ENCODE data around the gene SLC35F1.

SLC35F1 gene

GRCh38 chr6:118248171-118248570 lies 341.1 kb downstream of the SLC35F1 start:
- no peak overlapping the region for H2AFZ ChIP-seq (ENCODE audit: low read depth, low read length)
- no peak overlapping the region for H3K4me3 ChIP-seq (ENCODE audit: low read length)
- H3K4me2 ChIP-seq (ENCODE audit: low read length): no peak overlapping the region
- H3K9me3 ChIP-seq (ENCODE audit: insufficient read depth, low read length): no peaks in the 10 kb centered on the region
- H4K20me1 ChIP-seq (ENCODE audit: insufficient read depth, low read length): no peaks in the 10 kb centered on the region
- no peak overlapping the region for H3K9ac ChIP-seq (ENCODE audit: low read length)
- H3K27ac ChIP-seq (ENCODE audit: low read length): no peak overlapping the region
- H3K36me3 ChIP-seq (replicated peaks; ENCODE audit: low read depth, low read length): no peaks in the 10 kb centered on the region
- no peak for TF ChIP-seq CTCF (IDR thresholded peaks at IDR 0.05; ENCODE audit: low read depth, low read length)
- no peak for TF ChIP-seq EZH2phosphoT487 (IDR thresholded peaks at IDR 0.05; ENCODE audit: low read depth)
- H3K79me2 ChIP-seq (ENCODE audit: low read length): no peaks in the 10 kb centered on the region
- H3K27me3 ChIP-seq (ENCODE audit: low read depth, low read length): no peaks in the 10 kb centered on the region
- H3K4me1 ChIP-seq (ENCODE audit: low read length): peaks cover 6% of the 10 kb centered on the region; the same call in 1 of the 2 replicates

- Histone ChIP-seq H3K4me3 (ENCODE audit: low read length) (no peak overlapping the region), H3K27ac (ENCODE audit: low read length) (no peak overlapping the region), H3K9me3 (ENCODE audit: insufficient read depth, low read length) (no peaks in the 10 kb centered on the region), H3K9ac (ENCODE audit: low read length) (no peak overlapping the region), H3K4me2 (ENCODE audit: low read length) (no peak overlapping the region), H3K36me3 (replicated peaks; ENCODE audit: low read depth, low read length) (no peaks in the 10 kb centered on the region), H4K20me1 (ENCODE audit: insufficient read depth, low read length) (no peaks in the 10 kb centered on the region), H3K79me2 (ENCODE audit: low read length) (no peaks in the 10 kb centered on the region), H3K27me3 (ENCODE audit: low read depth, low read length) (no peaks in the 10 kb centered on the region), H2AFZ (ENCODE audit: low read depth, low read length) (no peak overlapping the region), H3K4me1 (ENCODE audit: low read length) (no peaks in the 10 kb centered on the region)
- no peak for TF ChIP-seq EZH2phosphoT487 (IDR thresholded peaks at IDR 0.05; ENCODE audit: low read depth)
- no peak for TF ChIP-seq CTCF (IDR thresholded peaks at IDR 0.05; ENCODE audit: low read depth, low read length)
Observed at GRCh38 chr6:118249680-118250079, 342.6 kb downstream of the SLC35F1 start.

- TF ChIP-seq EZH2phosphoT487 (IDR thresholded peaks at IDR 0.05; ENCODE audit: low read depth): no peak
- TF ChIP-seq CTCF (IDR thresholded peaks at IDR 0.05; ENCODE audit: low read depth, low read length): peak; percentile 19
- H3K27me3 ChIP-seq (ENCODE audit: low read depth, low read length): no peaks in the 10 kb centered on the region
- H3K4me2 ChIP-seq (ENCODE audit: low read length): no peak overlapping the region
- H3K36me3 ChIP-seq (replicated peaks; ENCODE audit: low read depth, low read length): no peaks in the 10 kb centered on the region
- no peaks in the 10 kb centered on the region for H3K9me3 ChIP-seq (ENCODE audit: insufficient read depth, low read length)
- H3K4me3 ChIP-seq (ENCODE audit: low read length): no peak overlapping the region
- H3K4me1 ChIP-seq (ENCODE audit: low read length): no peaks in the 10 kb centered on the region
- no peak overlapping the region for H2AFZ ChIP-seq (ENCODE audit: low read depth, low read length)
- no peaks in the 10 kb centered on the region for H3K79me2 ChIP-seq (ENCODE audit: low read length)
- no peak overlapping the region for H3K9ac ChIP-seq (ENCODE audit: low read length)
- no peaks in the 10 kb centered on the region for H4K20me1 ChIP-seq (ENCODE audit: insufficient read depth, low read length)
- no peak overlapping the region for H3K27ac ChIP-seq (ENCODE audit: low read length)
Observed at GRCh38 chr6:118252474-118252873, 345.4 kb downstream of the SLC35F1 start.

- Histone ChIP-seq H3K4me1 (ENCODE audit: low read length) (no peaks in the 10 kb centered on the region), H3K27ac (ENCODE audit: low read length) (no peak overlapping the region), H3K79me2 (ENCODE audit: low read length) (no peaks in the 10 kb centered on the region), H3K27me3 (ENCODE audit: low read depth, low read length) (no peaks in the 10 kb centered on the region), H3K36me3 (replicated peaks; ENCODE audit: low read depth, low read length) (no peaks in the 10 kb centered on the region), H3K4me3 (ENCODE audit: low read length) (no peak overlapping the region), H3K9ac (ENCODE audit: low read length) (no peak overlapping the region), H2AFZ (ENCODE audit: low read depth, low read length) (no peak overlapping the region), H3K9me3 (ENCODE audit: insufficient read depth, low read length) (no peaks in the 10 kb centered on the region), H4K20me1 (ENCODE audit: insufficient read depth, low read length) (no peaks in the 10 kb centered on the region), H3K4me2 (ENCODE audit: low read length) (no peak overlapping the region)
- TF ChIP-seq CTCF (IDR thresholded peaks at IDR 0.05; ENCODE audit: low read depth, low read length) (no peak), EZH2phosphoT487 (IDR thresholded peaks at IDR 0.05; ENCODE audit: low read depth) (no peak)
Observed at GRCh38 chr6:118253741-118254140, 346.7 kb downstream of the SLC35F1 start.
